ENCODE results near the gene ADAMTSL3.

GRCh38 chr15:84009616-84010015 lies 355.7 kb downstream of the ADAMTSL3 start:
- TF ChIP-seq POLR2AphosphoS5 (IDR thresholded peaks at IDR 0.05) (no peak), CTCF (IDR thresholded peaks at IDR 0.05; ENCODE audit: poor library complexity, severe bottlenecking) (no peak), TAF1 (IDR thresholded peaks at IDR 0.05; ENCODE audit: low read depth) (no peak), EZH2 (IDR thresholded peaks at IDR 0.05; ENCODE audit: borderline replicate concordance, insufficient read depth, low read length, poor library complexity, severe bottlenecking) (no peak), MXI1 (conservative IDR thresholded peaks at IDR 0.05; ENCODE audit: poor library complexity, severe bottlenecking) (no peak), EP300 (conservative IDR thresholded peaks at IDR 0.05; ENCODE audit: poor library complexity, severe bottlenecking) (no peak)

All from neural cell (in vitro differentiated cells).